Nephron progenitor cell (in vitro differentiated cells): ENCODE results near the gene TXNL4A.

ENCODE experiments used
- DNase-seq: peaks from one replicate; pipeline ENCODE4 v3.0.0; 2021
- H3K27ac Mint-ChIP-seq: 2 replicates; pipeline ENCODE4 v1.8.0; 2021; ENCODE audit warnings: mild to moderate bottlenecking, moderate library complexity, mixed read lengths
- H3K27me3 Mint-ChIP-seq: 2 replicates; pipeline ENCODE4 v1.8.0; 2021; ENCODE audit warnings: mild to moderate bottlenecking, low read depth, mixed read lengths; ENCODE audit not compliant: poor library complexity
- H3K36me3 Mint-ChIP-seq: 2 replicates; pipeline ENCODE4 v1.8.0; 2021; ENCODE audit warnings: low read depth, mixed read lengths
- H3K4me1 Mint-ChIP-seq: 2 replicates; pipeline ENCODE4 v1.8.0; 2021; ENCODE audit warnings: mixed read lengths
- H3K4me3 Mint-ChIP-seq: 2 replicates; pipeline ENCODE4 v1.8.0; 2021; ENCODE audit warnings: mild to moderate bottlenecking, moderate library complexity, mixed read lengths
- H3K9me3 Mint-ChIP-seq: 2 replicates; pipeline ENCODE4 v1.8.0; 2021; ENCODE audit warnings: mild to moderate bottlenecking, moderate library complexity, mixed read lengths
- CTCF ChIP-seq: fragments of 200-600 bp; sonication (generic); IDR thresholded peaks from 2 replicates; pipeline ENCODE4 v1.5.0; 2021; ENCODE audit warnings: antibody characterized with exemption

TXNL4A gene

GRCh38 chr18:79937103-79937860 lies 51.1 kb downstream of the TXNL4A start:
- H3K9me3 Mint-ChIP-seq, result peaks cover 53% of the 10 kb centered on the region
- no peaks in the 10 kb centered on the region for H3K27me3 Mint-ChIP-seq
- no peak for DNase-seq
- no peak overlapping the region for H3K27ac Mint-ChIP-seq
- H3K4me3 Mint-ChIP-seq, result no peak overlapping the region
- peaks cover 12% of the 10 kb centered on the region for H3K4me1 Mint-ChIP-seq
- H3K36me3 Mint-ChIP-seq, result peaks cover 86% of the 10 kb centered on the region
- TF ChIP-seq CTCF, result no peak

DNA sequence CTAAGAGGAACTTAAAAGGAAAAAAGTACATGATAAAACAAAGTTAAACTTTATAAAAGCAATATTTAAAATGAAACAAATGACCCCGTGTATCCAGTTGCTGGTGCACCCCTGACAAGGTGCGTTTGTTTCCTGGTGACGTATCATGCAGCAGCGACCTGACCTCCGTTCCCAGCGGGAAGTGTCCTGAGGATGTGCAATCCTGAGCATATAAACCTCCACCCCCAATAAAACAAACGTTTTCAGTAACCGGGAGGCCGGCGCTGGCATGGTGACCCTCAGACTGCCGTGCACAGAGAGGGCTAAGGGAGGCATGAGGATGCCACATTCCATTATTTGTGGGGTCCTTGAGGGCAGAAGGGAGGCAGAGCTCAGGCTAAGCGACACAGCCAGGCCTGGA lies 51.7 kb downstream of the TXNL4A start:
- Mint-ChIP-seq H3K27ac (no peak overlapping the region), H3K36me3 (peaks cover 86% of the 10 kb centered on the region)

GRCh38 chr18:79935925-79936324 lies 52.4 kb downstream of the TXNL4A start:
- Mint-ChIP-seq H3K9me3 (peaks cover 66% of the 10 kb centered on the region), H3K4me1 (peaks cover 12% of the 10 kb centered on the region), H3K27me3 (no peaks in the 10 kb centered on the region), H3K4me3 (no peak overlapping the region), H3K36me3 (peaks cover 94% of the 10 kb centered on the region), H3K27ac (no peak overlapping the region)
- TF ChIP-seq CTCF, result no peak
- no peak for DNase-seq

More for the DNA sequence above, 51.7 kb downstream of the TXNL4A start:
- H3K4me1 Mint-ChIP-seq, result peaks cover 12% of the 10 kb centered on the region
- TF ChIP-seq CTCF, result no peak
- DNase-seq, result no peak
- no peak overlapping the region for H3K4me3 Mint-ChIP-seq
- H3K27me3 Mint-ChIP-seq, result no peaks in the 10 kb centered on the region
- peaks cover 58% of the 10 kb centered on the region for H3K9me3 Mint-ChIP-seq

GRCh38 chr18:79935499-79935898 lies 52.9 kb downstream of the TXNL4A start:
- peaks cover 12% of the 10 kb centered on the region for H3K4me1 Mint-ChIP-seq
- H3K36me3 Mint-ChIP-seq, result peaks cover 96% of the 10 kb centered on the region
- H3K27me3 Mint-ChIP-seq, result no peaks in the 10 kb centered on the region
- H3K27ac Mint-ChIP-seq, result no peak overlapping the region
- H3K4me3 Mint-ChIP-seq, result no peak overlapping the region
- TF ChIP-seq CTCF, result no peak
- peaks cover 70% of the 10 kb centered on the region for H3K9me3 Mint-ChIP-seq
- no peak for DNase-seq

GRCh38 chr18:79935098-79935480 lies 53.3 kb downstream of the TXNL4A start:
- Mint-ChIP-seq H3K36me3 (peaks cover 96% of the 10 kb centered on the region), H3K9me3 (peaks cover 74% of the 10 kb centered on the region), H3K4me3 (no peak overlapping the region), H3K27me3 (no peaks in the 10 kb centered on the region), H3K4me1 (peaks cover 12% of the 10 kb centered on the region), H3K27ac (no peak overlapping the region)
- DNase-seq, result no peak
- no peak for TF ChIP-seq CTCF
